C4-2B (cell line): ENCODE data around the gene KSR2.

Experiments used
- H3K27ac ChIP-seq: fragments of 450-650 bp; 2 replicates; pipeline ENCODE4 v1.5.1; 2017
- CTCF ChIP-seq: fragments of 450-650 bp; conservative IDR thresholded peaks from 2 replicates; pipeline ENCODE4 v1.5.1; 2017; ENCODE audit warnings: mild to moderate bottlenecking
- ZFX ChIP-seq: fragments of 450-650 bp; IDR thresholded peaks from 2 replicates; pipeline ENCODE4 v1.6.1; 2017

The KSR2 gene

GRCh38 chr12:117547209-117547608 is 421.6 kb downstream of the KSR2 start:
- TF ChIP-seq ZFX (no peak), CTCF (no peak)
- H3K27ac ChIP-seq = no peak overlapping the region

GRCh38 chr12:117545216-117545615 is 423.6 kb downstream of the KSR2 start:
- TF ChIP-seq CTCF (no peak), ZFX (no peak)
- no peak overlapping the region for H3K27ac ChIP-seq

GRCh38 chr12:117540011-117540410 is 428.8 kb downstream of the KSR2 start:
- no peak overlapping the region for H3K27ac ChIP-seq
- TF ChIP-seq ZFX (no peak), CTCF (no peak)

GRCh38 chr12:117538926-117539325 is 429.9 kb downstream of the KSR2 start:
- no peak overlapping the region for H3K27ac ChIP-seq
- TF ChIP-seq CTCF (no peak), ZFX (no peak)

- no peak overlapping the region for H3K27ac ChIP-seq
- no peak for TF ChIP-seq CTCF
- TF ChIP-seq ZFX = no peak
These were observed 430.6 kb downstream of the KSR2 start for GRCh38 chr12:117538032-117538690.

- TF ChIP-seq CTCF (no peak), ZFX (no peak)
These were observed 435.1 kb downstream of the KSR2 start for GRCh38 chr12:117533687-117534086.

GRCh38 chr12:117530796-117531195 is 438.0 kb downstream of the KSR2 start:
- TF ChIP-seq CTCF = no peak
- H3K27ac ChIP-seq = no peak overlapping the region

More at GRCh38 chr12:117533687-117534086, 435.1 kb downstream of the KSR2 start:
- no peak overlapping the region for H3K27ac ChIP-seq
